CD4-positive, CD25-positive, alpha-beta regulatory T cell (primary cell): ENCODE results near the gene CNP. TPM values are rescaled to one million over a fixed set of nuclear protein-coding genes. Genes with fewer than 3 reads are reported as not detected.
"Not testable (repeated sequence)": the region's sequence is repeated elsewhere in the genome, so short reads cannot be mapped to it uniquely, and the experiment has no call there.

Experiments used
- ATAC-seq, 2 donors: fragments of 150-1000 bp; cut with Tn5 transposase; one replicate each; pipeline ENCODE4 v1.10.0; 2021; ENCODE audit warnings: low read depth in 2 of 2, moderate number of reproducible peaks in 2 of 2, moderate library complexity in 1 of 2
- DNase-seq, 3 donors: peaks; one replicate each; pipeline versions ENCODE4 v3.0.0 to v3.0.0-alpha.2; 2012 to 2022; ENCODE audit warnings: mixed read lengths in 1 of 3
- H3K27ac ChIP-seq: one replicate; pipeline ENCODE4 v1.7.0; 2013; ENCODE audit warnings: mild to moderate bottlenecking, low read length; ENCODE audit not compliant: insufficient read depth, poor library complexity, severe bottlenecking
- H3K27me3 ChIP-seq: one replicate; pipeline ENCODE4 v1.7.0; 2013; ENCODE audit warnings: low read length; ENCODE audit not compliant: control insufficient read depth, insufficient read depth
- H3K36me3 ChIP-seq: one replicate; pipeline ENCODE4 v1.7.0; 2013; ENCODE audit warnings: mild to moderate bottlenecking, low read length, moderate library complexity; ENCODE audit not compliant: control insufficient read depth, insufficient read depth
- H3K4me1 ChIP-seq: 2 replicates; pipeline ENCODE4 v1.7.0; 2013; ENCODE audit warnings: mild to moderate bottlenecking, low read length; ENCODE audit not compliant: insufficient read depth, control insufficient read depth, poor library complexity, severe bottlenecking
- H3K4me3 ChIP-seq: one replicate; pipeline ENCODE4 v1.7.0; 2013; ENCODE audit warnings: low read depth, mild to moderate bottlenecking, low read length, moderate library complexity
- H3K9me3 ChIP-seq, 2 experiments: 1 replicate in 1 of 2; 2 replicates in 1 of 2; pipeline ENCODE4 v1.7.0; 2013; ENCODE audit warnings: low read length in 2 of 2, mild to moderate bottlenecking in 1 of 2, moderate library complexity in 1 of 2; ENCODE audit not compliant: control insufficient read depth in 2 of 2
- H3K27ac Mint-ChIP-seq, 3 donors: one replicate each; pipeline ENCODE4 v1.8.0; 2020 to 2022; ENCODE audit warnings: mild to moderate bottlenecking in 3 of 3, mixed read lengths in 3 of 3, moderate library complexity in 2 of 3
- H3K27me3 Mint-ChIP-seq: one replicate; pipeline ENCODE4 v1.8.0; 2022; ENCODE audit warnings: mild to moderate bottlenecking, mixed read lengths
- H3K36me3 Mint-ChIP-seq: one replicate; pipeline ENCODE4 v1.8.0; 2020; ENCODE audit warnings: mixed read lengths
- H3K4me1 Mint-ChIP-seq, 4 donors: one replicate each; pipeline ENCODE4 v1.8.0; 2020 to 2022; ENCODE audit warnings: mixed read lengths in 4 of 4, mild to moderate bottlenecking in 1 of 4
- H3K4me3 Mint-ChIP-seq, 4 donors: one replicate each; pipeline ENCODE4 v1.8.0; 2020 to 2022; ENCODE audit warnings: mild to moderate bottlenecking in 4 of 4, mixed read lengths in 4 of 4, moderate library complexity in 3 of 4
- H3K9me3 Mint-ChIP-seq, 7 donors: one replicate each; pipeline ENCODE4 v1.8.0; 2020 to 2022; ENCODE audit warnings: mixed read lengths in 7 of 7, mild to moderate bottlenecking in 3 of 7, moderate library complexity in 2 of 7
- polyA plus RNA-seq, 4 donors: library from polyadenylated mRNA; unstranded; fragments of 300-500 nt; fragmentation: Illumina TruSeq; gene quantifications; one replicate each; pipeline ENCODE4 v1.2.3, GENCODE V29; 2021
- total RNA-seq: library from RNA; stranded (reverse); gene quantifications from one replicate; pipeline ENCODE4 v1.2.3, GENCODE V29; 2022

CNP gene
- total and polyA plus RNA-seq, 5 donors from 2014 or later, result 26.9 to 44.3 (median 33.0) TPM

DNA sequence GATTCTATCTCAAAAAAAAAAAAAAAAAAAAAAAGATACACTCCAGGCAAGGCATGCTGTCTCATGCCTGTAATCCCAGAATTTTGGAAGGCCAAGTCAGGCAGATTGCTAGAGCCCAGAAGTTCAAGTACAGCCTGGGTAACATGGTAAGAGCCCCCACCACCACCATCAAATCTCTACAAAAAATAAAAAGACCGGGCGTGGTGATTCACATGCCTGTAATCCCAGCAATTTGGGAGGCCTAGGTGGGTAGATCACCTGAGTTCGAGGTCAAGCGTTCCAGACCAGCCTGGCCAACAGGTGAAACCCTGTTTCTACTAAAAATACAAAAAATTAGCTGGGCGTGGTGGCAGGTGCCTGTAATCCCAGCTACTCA is 46.0 kb upstream of the CNP start:
- ATAC-seq (no peak), DNase-seq (no peak)
- H3K27me3 ChIP-seq, result no peaks in the 10 kb centered on the region
- Mint-ChIP-seq H3K9me3 (no peaks in the 10 kb centered on the region), H3K36me3 (no peaks in the 10 kb centered on the region), H3K4me1 (peaks cover 10 to 25% (median 17%) of the 10 kb centered on the region in 4 donors), H3K27ac (no peak overlapping the region), H3K27me3 (no peaks in the 10 kb centered on the region), H3K4me3 (peak overlapping the region in 1 of 4 donors; percentile 97)
- H3K36me3 ChIP-seq, result no peaks in the 10 kb centered on the region
- H3K4me1 ChIP-seq, result peaks cover 25% of the 10 kb centered on the region
- no peak overlapping the region for H3K27ac ChIP-seq
- no peak overlapping the region for H3K4me3 ChIP-seq
- H3K9me3 ChIP-seq, result no peaks in the 10 kb centered on the region

DNA sequence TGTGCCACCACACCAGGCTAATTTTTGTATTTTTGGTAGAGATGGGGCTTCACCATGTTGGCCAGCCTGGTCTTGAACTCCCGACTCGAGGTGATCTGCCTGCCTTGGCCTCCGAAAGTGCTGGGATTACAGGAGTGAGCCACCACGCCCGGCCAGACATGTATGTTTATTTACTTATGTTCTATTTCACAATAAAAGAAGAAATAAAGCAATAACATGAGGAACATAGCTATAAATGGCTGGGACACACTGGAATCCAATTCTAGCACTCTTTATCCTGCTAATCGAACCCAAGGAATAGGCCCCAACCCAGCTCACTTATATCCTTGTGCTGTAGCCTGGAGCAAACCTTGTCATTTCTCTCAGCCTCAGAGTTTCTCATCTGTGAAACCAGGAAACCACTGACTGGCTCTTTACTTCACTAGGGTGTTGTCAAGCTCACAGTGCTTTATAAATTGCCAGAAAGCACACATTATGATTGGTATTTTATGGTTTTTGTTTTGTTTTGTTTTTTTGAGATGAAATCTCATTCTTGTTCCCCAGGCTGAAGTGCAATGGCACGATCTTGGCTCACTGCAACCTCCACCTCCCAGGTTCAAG is 40.5 kb upstream of the CNP start:
- Histone ChIP-seq H3K27me3 (no peaks in the 10 kb centered on the region), H3K27ac (no peak overlapping the region), H3K9me3 (no peaks in the 10 kb centered on the region), H3K4me1 (peaks cover 21% of the 10 kb centered on the region), H3K36me3 (no peaks in the 10 kb centered on the region), H3K4me3 (no peak overlapping the region)
- Mint-ChIP-seq H3K36me3 (peaks cover 3% of the 10 kb centered on the region), H3K9me3 (no peaks in the 10 kb centered on the region), H3K4me1 (peaks cover 10 to 25% (median 17%) of the 10 kb centered on the region in 4 donors), H3K27me3 (peaks cover 5% of the 10 kb centered on the region), H3K4me3 (no peak overlapping the region), H3K27ac (peak overlapping the region in 1 of 3 donors; percentile 71)
- no peak for ATAC-seq
- DNase-seq, result peak in 1 of 3 donors; percentile 24

DNA sequence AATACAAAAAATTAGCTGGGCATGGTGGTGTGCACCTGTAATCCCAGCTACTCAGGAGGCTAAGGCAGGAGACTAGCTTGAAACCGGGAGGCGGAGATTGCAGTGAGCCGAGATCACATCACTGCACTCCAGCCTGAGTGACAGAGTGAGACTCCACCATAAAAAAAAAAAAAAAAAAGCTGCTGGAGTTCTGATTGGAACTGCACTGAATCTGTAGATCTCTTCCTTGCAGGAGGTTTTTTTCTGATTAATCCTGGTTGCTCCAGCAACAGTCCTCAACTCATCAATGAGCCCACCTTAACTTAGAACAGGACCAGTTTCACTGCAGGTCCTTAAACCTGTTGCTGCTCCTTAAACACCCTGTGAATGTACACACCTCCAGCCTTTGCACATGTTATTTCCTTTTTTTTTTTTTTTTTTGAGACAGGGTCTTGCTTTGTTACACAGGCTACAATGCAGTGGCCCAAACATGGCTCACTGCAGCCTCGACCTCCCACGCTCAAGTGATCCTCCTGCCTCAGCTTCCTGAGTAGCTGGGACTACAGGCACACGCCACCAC is 37.8 kb upstream of the CNP start:
- Histone ChIP-seq H3K4me1 (peaks cover 24% of the 10 kb centered on the region), H3K27me3 (no peaks in the 10 kb centered on the region), H3K9me3 (no peaks in the 10 kb centered on the region), H3K36me3 (no peaks in the 10 kb centered on the region), H3K27ac (no peak overlapping the region), H3K4me3 (no peak overlapping the region)
- Mint-ChIP-seq H3K9me3 (no peaks in the 10 kb centered on the region), H3K27me3 (peaks cover 5% of the 10 kb centered on the region), H3K27ac (peak overlapping the region in 2 of 3 donors; percentile 96 to 98), H3K4me3 (peak overlapping the region; percentile 5 to 96 (median 92)), H3K4me1 (peaks cover 11 to 29% (median 18%) of the 10 kb centered on the region in 4 donors), H3K36me3 (peaks cover 3% of the 10 kb centered on the region)
- ATAC-seq, result no peak
- peak in 1 of 3 donors; percentile 15 for DNase-seq

DNA sequence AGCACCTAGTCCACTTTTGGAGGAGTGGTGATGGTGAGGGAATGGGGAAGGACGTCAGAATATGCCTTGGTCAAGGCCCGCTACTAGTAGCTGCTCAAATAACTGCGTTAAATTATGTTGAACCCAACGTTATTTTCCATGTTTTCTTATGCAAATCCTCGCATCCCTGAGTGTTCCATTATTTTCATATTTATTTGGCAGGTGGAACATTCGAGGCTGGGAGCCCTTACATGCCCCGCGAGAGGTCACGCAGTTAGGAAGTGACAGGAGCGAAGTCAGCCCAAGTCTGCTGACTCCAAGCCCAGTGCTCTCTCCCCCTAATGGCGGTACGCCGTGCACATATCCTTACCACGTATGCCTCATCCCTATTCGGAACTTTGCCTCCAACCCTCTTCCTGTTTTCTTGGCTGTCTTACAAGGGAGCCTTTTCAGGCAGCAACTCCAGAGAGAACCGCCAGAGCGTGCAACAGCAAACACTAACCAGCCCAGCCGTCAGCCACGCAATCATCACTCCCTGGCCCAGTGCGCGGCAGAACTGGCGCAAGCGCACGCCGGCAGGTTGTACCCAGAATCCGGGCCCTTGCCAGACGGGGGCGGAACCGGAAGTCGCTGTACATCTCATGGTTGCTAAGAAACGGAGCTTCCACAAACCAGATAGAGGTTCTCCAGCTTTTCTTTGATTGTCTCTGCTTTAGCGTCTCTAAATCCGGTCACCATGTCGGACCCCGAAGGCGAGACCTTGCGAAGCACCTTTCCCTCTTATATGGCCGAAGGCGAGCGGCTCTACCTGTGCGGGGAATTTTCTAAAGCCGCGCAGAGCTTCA is 36.4 kb upstream of the CNP start, which contains the start of gene ODAD4:
ODAD4 (plus strand) TSS at position 609 of the 824 bp plus-strand sequence; CDS start at position 716, 107 bp downstream.
- Histone ChIP-seq H3K9me3 (no peaks in the 10 kb centered on the region), H3K4me3 (peak within 1 kb of the TSS; percentile 97), H3K4me1 (peaks cover 24% of the 10 kb centered on the region), H3K27me3 (no peaks in the 10 kb centered on the region), H3K36me3 (no peaks in the 10 kb centered on the region), H3K27ac (peak within 1 kb of the TSS; percentile 92)
- Mint-ChIP-seq H3K36me3 (peaks cover 3% of the 10 kb centered on the region), H3K4me1 (peaks cover 11 to 29% (median 18%) of the 10 kb centered on the region in 4 donors), H3K9me3 (no peaks in the 10 kb centered on the region), H3K27me3 (peaks cover 5% of the 10 kb centered on the region), H3K27ac (peak within 1 kb of the TSS; percentile 95 to 98 (median 96)), H3K4me3 (peak within 1 kb of the TSS; percentile 91 to 96 (median 95))
- ATAC-seq, result peak; percentile 98 to 99
- DNase-seq, result peak; percentile 94 to 97 (median 97)

DNA sequence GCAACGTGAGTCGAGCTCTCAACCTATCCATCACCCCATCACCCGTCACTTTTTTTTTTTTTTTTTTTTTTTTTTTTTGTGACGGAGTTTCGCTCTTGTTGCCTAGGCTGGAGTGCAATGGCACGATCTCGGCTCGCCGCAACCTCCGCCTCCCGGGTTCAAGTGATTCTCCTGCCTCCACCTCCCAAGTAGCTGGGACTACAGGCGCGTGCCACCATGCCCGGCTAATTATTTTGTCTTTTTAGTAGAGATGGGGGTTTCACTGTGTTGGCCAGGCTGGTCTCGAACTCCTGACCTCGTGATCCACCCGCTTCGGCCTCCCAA is 35.8 kb upstream of the CNP start:
- H3K4me3 Mint-ChIP-seq, result peak overlapping the region; percentile 91 to 96 (median 95)
- not testable (repeated sequence) for H3K36me3 Mint-ChIP-seq, H3K9me3 Mint-ChIP-seq, H3K27me3 Mint-ChIP-seq, H3K27me3 ChIP-seq, H3K36me3 ChIP-seq, H3K9me3 ChIP-seq
- Histone ChIP-seq H3K27ac (peak overlapping the region; percentile 92), H3K4me1 (peaks cover 24% of the 10 kb centered on the region), H3K4me3 (peak overlapping the region; percentile 97)
- peak in 1 of 3 donors; percentile 8 for DNase-seq
- ATAC-seq, result peak; percentile 38 to 47
- peak overlapping the region; percentile 95 to 98 (median 96) for H3K27ac Mint-ChIP-seq
- peaks cover 11 to 29% (median 18%) of the 10 kb centered on the region in 4 donors for H3K4me1 Mint-ChIP-seq

DNA sequence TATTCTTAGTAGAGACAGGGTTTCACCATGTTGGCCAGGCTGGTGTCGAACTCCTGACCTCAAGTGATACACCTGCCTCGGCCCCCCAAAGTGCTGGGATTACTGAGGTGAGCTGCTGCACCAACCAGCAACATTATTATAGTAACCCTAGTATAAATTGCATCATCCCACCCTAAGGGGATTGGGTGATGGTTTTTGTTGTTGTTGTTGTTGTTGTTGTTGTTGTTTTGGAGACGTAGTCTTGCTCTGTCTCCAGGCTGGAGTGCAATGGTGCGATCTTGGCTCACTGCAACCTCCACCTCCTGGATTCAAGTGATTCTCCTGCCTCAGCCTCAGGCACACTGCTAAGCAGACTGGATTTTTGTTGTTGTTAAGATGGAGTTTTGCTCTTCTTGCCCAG is 34.9 kb upstream of the CNP start:
- Mint-ChIP-seq H3K27ac (peak overlapping the region in 1 of 3 donors; percentile 98), H3K4me3 (peak overlapping the region in 3 of 4 donors; percentile 15 to 41 (median 30)), H3K4me1 (peaks cover 11 to 29% (median 18%) of the 10 kb centered on the region in 4 donors)
- H3K27ac ChIP-seq, H3K27me3 Mint-ChIP-seq, H3K9me3 Mint-ChIP-seq, DNase-seq, H3K36me3 Mint-ChIP-seq, ATAC-seq, H3K4me3 ChIP-seq, H3K36me3 ChIP-seq, H3K27me3 ChIP-seq, H3K9me3 ChIP-seq: not testable (repeated sequence)
- peaks cover 24% of the 10 kb centered on the region for H3K4me1 ChIP-seq

DNA sequence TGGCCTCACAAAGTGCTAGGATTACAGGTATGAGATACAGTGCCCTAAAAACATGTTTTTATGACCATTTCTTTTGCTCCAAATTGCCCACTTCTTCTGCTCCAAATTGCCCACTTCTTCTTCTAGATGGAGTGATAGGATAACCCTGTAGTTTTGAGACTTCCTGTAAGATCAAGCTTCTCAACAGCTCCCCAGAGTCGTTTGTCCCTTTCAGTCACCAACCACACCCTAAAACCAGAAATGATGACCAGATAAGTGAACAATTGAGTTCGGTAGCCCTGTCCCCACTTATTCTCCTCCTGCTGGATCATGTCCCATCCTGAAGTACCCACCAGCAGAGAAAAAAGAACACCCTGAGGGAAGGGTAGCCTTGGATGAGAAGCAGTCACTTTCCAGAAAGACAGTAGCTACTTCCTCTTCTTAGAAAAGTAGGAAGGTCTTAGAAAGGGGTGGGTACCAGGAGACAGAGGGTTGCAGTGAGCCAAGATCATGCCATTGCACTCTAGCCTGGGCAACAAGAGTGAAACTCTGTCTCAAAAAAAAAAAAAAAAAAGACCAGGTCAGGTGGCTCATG is 33.7 kb upstream of the CNP start:
- no peaks in the 10 kb centered on the region for H3K9me3 ChIP-seq
- H3K27ac Mint-ChIP-seq, result peak overlapping the region in 1 of 3 donors; percentile 64
- H3K4me1 ChIP-seq, result peaks cover 24% of the 10 kb centered on the region
- H3K27me3 ChIP-seq, result no peaks in the 10 kb centered on the region
- H3K27ac ChIP-seq, result peak overlapping the region; percentile 20
- H3K36me3 Mint-ChIP-seq, result no peaks in the 10 kb centered on the region
- H3K4me3 Mint-ChIP-seq, result no peak overlapping the region
- DNase-seq (peak in 1 of 3 donors; percentile 76), ATAC-seq (no peak)
- H3K36me3 ChIP-seq, result no peaks in the 10 kb centered on the region
- H3K4me1 Mint-ChIP-seq, result peaks cover 11 to 29% (median 18%) of the 10 kb centered on the region in 4 donors
- no peaks in the 10 kb centered on the region for H3K9me3 Mint-ChIP-seq
- no peak overlapping the region for H3K4me3 ChIP-seq
- H3K27me3 Mint-ChIP-seq, result peaks cover 5% of the 10 kb centered on the region
